ENCODE measurements around the gene ENG. TPM values are rescaled to one million over a fixed set of nuclear protein-coding genes. Genes with fewer than 3 reads are reported as not detected.
"Not testable (repeated sequence)": the region's sequence is repeated elsewhere in the genome, so short reads cannot be mapped to it uniquely, and the experiment has no call there.

Gene ENG
- total and polyA plus RNA-seq, 12 donors = 76.8 to 310 (median 142) TPM

DNA sequence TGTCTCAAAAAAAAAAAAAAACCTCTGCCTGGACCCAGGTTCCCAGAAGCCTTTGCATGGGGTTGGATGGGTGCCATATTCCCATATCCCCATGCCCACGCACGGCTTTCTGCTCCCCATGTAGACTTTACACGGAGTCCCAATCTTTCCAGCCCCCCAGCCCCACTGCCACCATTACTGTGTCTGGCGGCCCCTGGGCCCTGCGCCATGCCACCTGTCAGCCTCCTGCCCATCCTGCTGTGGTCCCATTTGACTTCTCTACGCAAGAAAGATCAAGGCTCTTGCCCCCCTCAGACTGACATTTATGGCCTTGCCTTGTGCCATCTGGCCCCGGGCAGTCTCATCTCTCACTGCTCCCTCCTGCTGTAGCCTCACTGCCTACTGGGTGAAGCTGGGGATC is 29.5 kb upstream of the ENG start:
- 76 to 86% methylated on average over 7 of the region's 7 CpGs for WGBS, 2 donors
- ATAC-seq (peak in 3 of 8 donors; percentile 4 to 45 (median 6)), DNase-seq (no peak)
- Histone ChIP-seq H3K4me1 (peaks cover 0 to 42% (median 26%) of the 10 kb centered on the region in 9 donors), H3K36me3 (peaks cover 0 to 51% (median 17%) of the 10 kb centered on the region in 9 donors), H3K9me3 (no peaks in the 10 kb centered on the region), H3K27me3 (no peaks in the 10 kb centered on the region), H3K27ac (peak overlapping the region in 5 of 10 donors; percentile 32 to 60 (median 48)), H3K4me3 (no peak overlapping the region)
- TF ChIP-seq, protein P1, sequence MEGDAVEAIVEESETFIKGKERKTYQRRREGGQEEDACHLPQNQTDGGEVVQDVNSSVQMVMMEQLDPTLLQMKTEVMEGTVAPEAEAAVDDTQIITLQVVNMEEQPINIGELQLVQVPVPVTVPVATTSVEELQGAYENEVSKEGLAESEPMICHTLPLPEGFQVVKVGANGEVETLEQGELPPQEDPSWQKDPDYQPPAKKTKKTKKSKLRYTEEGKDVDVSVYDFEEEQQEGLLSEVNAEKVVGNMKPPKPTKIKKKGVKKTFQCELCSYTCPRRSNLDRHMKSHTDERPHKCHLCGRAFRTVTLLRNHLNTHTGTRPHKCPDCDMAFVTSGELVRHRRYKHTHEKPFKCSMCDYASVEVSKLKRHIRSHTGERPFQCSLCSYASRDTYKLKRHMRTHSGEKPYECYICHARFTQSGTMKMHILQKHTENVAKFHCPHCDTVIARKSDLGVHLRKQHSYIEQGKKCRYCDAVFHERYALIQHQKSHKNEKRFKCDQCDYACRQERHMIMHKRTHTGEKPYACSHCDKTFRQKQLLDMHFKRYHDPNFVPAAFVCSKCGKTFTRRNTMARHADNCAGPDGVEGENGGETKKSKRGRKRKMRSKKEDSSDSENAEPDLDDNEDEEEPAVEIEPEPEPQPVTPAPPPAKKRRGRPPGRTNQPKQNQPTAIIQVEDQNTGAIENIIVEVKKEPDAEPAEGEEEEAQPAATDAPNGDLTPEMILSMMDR (IDR thresholded peaks at IDR 0.05) = no peak
- intact Hi-C loops (cut with DNase I) = no loop called here

DNA sequence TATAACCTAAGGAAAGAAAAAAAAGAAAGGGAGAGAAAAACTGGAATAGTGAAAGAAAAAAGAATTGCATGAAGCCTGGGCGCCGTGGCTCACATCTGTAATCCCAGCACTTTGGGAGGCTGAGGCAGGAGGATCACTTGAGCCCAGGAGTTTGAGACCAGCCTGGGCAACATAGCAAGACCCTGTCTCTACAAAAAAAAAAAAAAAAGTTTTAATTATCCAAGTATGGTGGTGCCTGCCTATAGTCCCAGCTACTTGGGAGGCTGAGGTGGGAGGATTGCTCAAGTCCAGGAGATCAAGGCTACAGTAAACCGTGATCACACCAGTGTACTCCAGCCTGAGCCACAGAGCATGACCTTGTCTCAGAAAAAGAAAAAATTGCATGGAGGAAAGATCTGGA is 27.3 kb upstream of the ENG start:
- H3K9me3 ChIP-seq; H3K27ac ChIP-seq; DNase-seq; H3K4me3 ChIP-seq; ATAC-seq; intact Hi-C loops (cut with DNase I): not testable (repeated sequence)
- H3K27me3 ChIP-seq = peaks cover 0 to 12% (median 0%) of the 10 kb centered on the region in 7 donors
- peaks cover 3 to 59% (median 41%) of the 10 kb centered on the region in 9 donors for H3K4me1 ChIP-seq
- WGBS, 2 donors = 88 to 94% methylated on average over 3 of the region's 3 CpGs
- peaks cover 0 to 29% (median 7%) of the 10 kb centered on the region in 9 donors for H3K36me3 ChIP-seq

DNA sequence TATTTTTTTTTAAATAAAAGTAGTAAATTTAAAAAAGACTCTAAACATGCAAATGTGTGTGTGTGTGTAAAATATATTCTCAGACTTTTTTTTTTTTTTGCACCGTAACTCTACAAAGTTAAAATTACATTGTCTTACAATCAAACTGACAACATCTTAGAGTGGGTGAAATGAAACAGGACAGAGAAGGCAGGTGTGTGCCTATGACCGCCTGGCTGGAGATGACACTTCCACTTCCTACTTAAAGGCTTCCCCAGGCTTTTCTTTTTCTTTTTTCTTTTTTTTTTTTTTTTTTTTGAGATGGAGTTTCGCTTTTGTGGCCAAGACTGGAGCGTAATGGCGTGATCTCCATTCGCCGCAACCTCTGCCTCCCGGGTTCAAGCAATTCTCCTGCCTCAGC is 25.7 kb upstream of the ENG start:
- H3K4me1 ChIP-seq = peaks cover 9 to 64% (median 48%) of the 10 kb centered on the region in 9 donors
- intact Hi-C loops (cut with DNase I) = no loop called here
- WGBS, 2 donors = 77 to 84% methylated on average over 8 of the region's 8 CpGs

DNA sequence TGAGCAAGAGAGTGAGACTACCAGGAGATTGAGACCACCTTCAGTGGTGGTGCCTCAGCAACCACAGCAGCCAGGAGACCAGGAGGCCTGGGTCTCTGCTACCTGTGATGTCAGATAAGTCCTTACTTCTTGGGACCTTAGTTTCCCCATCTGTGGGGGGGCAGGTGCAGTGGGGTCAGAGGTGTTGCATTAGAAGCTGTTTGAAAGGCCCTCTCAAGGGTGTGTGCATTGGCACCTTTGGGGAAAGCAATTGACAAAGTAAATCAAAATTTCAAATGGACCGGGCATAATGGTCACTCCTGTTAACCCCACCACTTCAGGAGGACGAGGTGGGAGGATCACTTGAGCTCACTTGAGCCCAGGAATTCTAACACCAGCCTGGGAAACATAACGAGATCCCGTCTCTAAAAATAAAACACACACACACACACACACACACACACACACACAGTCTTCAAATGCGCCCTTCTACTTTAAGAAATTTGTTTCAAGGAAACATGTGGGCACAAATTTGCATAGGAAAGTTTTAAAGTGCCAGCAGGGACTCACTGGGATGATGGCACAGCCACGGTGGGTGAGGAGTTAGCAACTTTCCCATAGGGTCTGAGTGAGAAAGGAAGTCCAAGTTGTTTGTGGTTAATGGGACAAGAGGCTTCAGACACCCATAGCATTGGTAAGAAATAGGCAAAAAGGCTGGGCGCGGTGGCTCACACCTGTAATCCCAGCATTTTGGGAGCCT is 24.4 kb upstream of the ENG start:
- WGBS, 2 donors = 62 to 63% methylated on average over 8 of the region's 8 CpGs
- Histone ChIP-seq H3K36me3 (peaks cover 0 to 10% (median 0%) of the 10 kb centered on the region in 9 donors), H3K27me3 (peaks cover 0 to 12% (median 0%) of the 10 kb centered on the region in 7 donors), H3K9me3 (no peaks in the 10 kb centered on the region), H3K4me1 (peaks cover 11 to 63% (median 47%) of the 10 kb centered on the region in 9 donors), H3K4me3 (peak overlapping the region in 1 of 10 donors; percentile 75), H3K27ac (peak overlapping the region in 1 of 10 donors; percentile 88)
- DNase-seq (no peak), ATAC-seq (no peak)
- TF ChIP-seq, protein P1 (IDR thresholded peaks at IDR 0.05) = no peak
- intact Hi-C loops (cut with DNase I) = loop anchor here in 4 of 10 donors (2.0 to 10.0 kb wide), 4 partner anchors 16 to 144 kb away; partner anchors contain the start of genes ST6GALNAC4 (in 1 of the 4) and TOR2A (in 1 of the 4)

More for the DNA sequence above, 25.7 kb upstream of the ENG start:
- no peak for DNase-seq
- Histone ChIP-seq H3K36me3 (peaks cover 0 to 13% (median 0%) of the 10 kb centered on the region in 9 donors), H3K9me3 (no peaks in the 10 kb centered on the region), H3K4me3 (no peak overlapping the region), H3K27me3 (peaks cover 0 to 12% (median 0%) of the 10 kb centered on the region in 7 donors), H3K27ac (no peak overlapping the region)
- no peak for ATAC-seq
- TF ChIP-seq, protein P1 (IDR thresholded peaks at IDR 0.05) = no peak
